Measurements from ENCODE around the gene ZCCHC7.
"Not testable (repeated sequence)": the region's sequence is repeated elsewhere in the genome, so short reads cannot be mapped to it uniquely, and the experiment has no call there.

Gene ZCCHC7

GRCh38 chr9:37293664-37294524 lies 173.5 kb downstream of the ZCCHC7 start:
- DNase-seq (ENCODE audit: low read depth): no peak

GRCh38 chr9:37295178-37295577 lies 174.8 kb downstream of the ZCCHC7 start:
- DNase-seq (ENCODE audit: low read depth): no peak

GRCh38 chr9:37295796-37296195 lies 175.4 kb downstream of the ZCCHC7 start:
- DNase-seq (ENCODE audit: low read depth): no peak

GRCh38 chr9:37297592-37297991 lies 177.2 kb downstream of the ZCCHC7 start:
- DNase-seq (ENCODE audit: low read depth): no peak

GRCh38 chr9:37300620-37301019 lies 180.2 kb downstream of the ZCCHC7 start:
- DNase-seq (ENCODE audit: low read depth): no peak

GRCh38 chr9:37301042-37301853 lies 180.9 kb downstream of the ZCCHC7 start:
- no peak for DNase-seq (ENCODE audit: low read depth)

- no peak for DNase-seq (ENCODE audit: low read depth)
Measured at GRCh38 chr9:37301854-37302172, 181.4 kb downstream of the ZCCHC7 start.

- DNase-seq (ENCODE audit: low read depth): no peak
Measured at GRCh38 chr9:37302277-37302676, 181.9 kb downstream of the ZCCHC7 start.

- DNase-seq (ENCODE audit: low read depth): not testable (repeated sequence)
Measured at GRCh38 chr9:37303272-37303671, 182.9 kb downstream of the ZCCHC7 start.

- no peak for DNase-seq (ENCODE audit: low read depth)
Measured at GRCh38 chr9:37309136-37309535, 188.8 kb downstream of the ZCCHC7 start.

- no peak for DNase-seq (ENCODE audit: low read depth)
Measured at GRCh38 chr9:37311938-37312708, 191.7 kb downstream of the ZCCHC7 start.

- no peak for DNase-seq (ENCODE audit: low read depth)
Measured at GRCh38 chr9:37324261-37324683, 203.9 kb downstream of the ZCCHC7 start.

GRCh38 chr9:37324691-37325490 lies 204.5 kb downstream of the ZCCHC7 start:
- DNase-seq (ENCODE audit: low read depth): no peak

GRCh38 chr9:37325778-37326177 lies 205.4 kb downstream of the ZCCHC7 start:
- DNase-seq (ENCODE audit: low read depth): no peak

- no peak for DNase-seq (ENCODE audit: low read depth)
Measured at GRCh38 chr9:37327553-37327952, 207.2 kb downstream of the ZCCHC7 start.

- no peak for DNase-seq (ENCODE audit: low read depth)
Measured at GRCh38 chr9:37328556-37329227, 208.3 kb downstream of the ZCCHC7 start.

- DNase-seq (ENCODE audit: low read depth): no peak
Measured at GRCh38 chr9:37329576-37329975, 209.2 kb downstream of the ZCCHC7 start.

GRCh38 chr9:37331871-37332270 lies 211.5 kb downstream of the ZCCHC7 start:
- no peak for DNase-seq (ENCODE audit: low read depth)

GRCh38 chr9:37332578-37332977 lies 212.2 kb downstream of the ZCCHC7 start:
- no peak for DNase-seq (ENCODE audit: low read depth)

GRCh38 chr9:37333288-37333687 lies 212.9 kb downstream of the ZCCHC7 start:
- DNase-seq (ENCODE audit: low read depth): no peak

- DNase-seq (ENCODE audit: low read depth): no peak
Measured at GRCh38 chr9:37335238-37335637, 214.9 kb downstream of the ZCCHC7 start.

All from T follicular helper cell (primary cell).